HG02588 (cell line): ENCODE results near the gene SPRR4.

Source experiments
- ATAC-seq: cut with Tn5 transposase; IDR thresholded peaks from one replicate; pipeline ENCODE4 v1.9.1; 2021; ENCODE audit warnings: mild to moderate bottlenecking, moderate library complexity; ENCODE audit not compliant: unreplicated experiment

Gene SPRR4

GRCh38 chr1:152964536-152964935, 5.9 kb upstream of the SPRR4 start:
- ATAC-seq: no peak

- ATAC-seq: no peak
Observed at GRCh38 chr1:152965853-152966252, 4.6 kb upstream of the SPRR4 start.

DNA sequence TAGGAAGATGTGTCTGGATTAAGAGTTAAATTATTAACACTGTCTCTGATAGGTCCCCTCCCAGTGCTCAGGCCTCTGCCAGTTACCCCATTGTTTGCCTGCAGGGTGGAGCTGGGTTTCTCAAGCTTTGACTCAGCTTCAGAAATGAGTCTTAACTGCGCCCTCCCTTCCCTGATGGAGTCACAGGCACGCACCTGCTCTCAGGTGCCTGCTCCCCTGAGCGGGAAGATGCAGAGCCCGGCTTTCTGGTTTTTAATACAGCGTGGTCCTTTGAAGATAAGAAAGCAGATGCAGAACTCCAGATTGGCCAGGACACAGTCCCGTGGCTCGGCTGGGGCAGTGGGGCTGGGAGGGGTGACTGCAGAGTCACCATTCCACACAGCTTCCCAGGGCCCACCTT, 3.2 kb upstream of the SPRR4 start:
- no peak for ATAC-seq

DNA sequence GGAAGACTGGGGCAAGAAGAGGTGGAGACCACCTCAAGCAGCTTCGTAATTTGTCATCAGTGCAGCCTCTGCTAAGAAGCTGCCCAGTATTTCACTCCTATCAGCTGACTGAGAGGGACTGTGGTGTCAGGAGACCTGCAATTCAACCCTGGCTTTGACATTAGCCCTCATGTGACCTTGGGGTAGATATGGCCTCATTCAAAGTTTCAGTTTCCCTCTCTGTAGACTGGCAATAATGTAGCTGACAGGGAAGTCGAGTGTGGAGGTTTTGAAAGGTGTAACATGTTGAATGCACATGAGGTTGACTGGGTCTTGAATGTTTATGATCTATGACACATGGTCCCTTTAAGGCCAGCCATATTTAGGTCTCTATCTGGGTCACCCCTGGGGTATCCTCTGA, 2.2 kb upstream of the SPRR4 start:
- ATAC-seq: peak; percentile 82

GRCh38 chr1:152969036-152969435, 1.4 kb upstream of the SPRR4 start:
- ATAC-seq: no peak

DNA sequence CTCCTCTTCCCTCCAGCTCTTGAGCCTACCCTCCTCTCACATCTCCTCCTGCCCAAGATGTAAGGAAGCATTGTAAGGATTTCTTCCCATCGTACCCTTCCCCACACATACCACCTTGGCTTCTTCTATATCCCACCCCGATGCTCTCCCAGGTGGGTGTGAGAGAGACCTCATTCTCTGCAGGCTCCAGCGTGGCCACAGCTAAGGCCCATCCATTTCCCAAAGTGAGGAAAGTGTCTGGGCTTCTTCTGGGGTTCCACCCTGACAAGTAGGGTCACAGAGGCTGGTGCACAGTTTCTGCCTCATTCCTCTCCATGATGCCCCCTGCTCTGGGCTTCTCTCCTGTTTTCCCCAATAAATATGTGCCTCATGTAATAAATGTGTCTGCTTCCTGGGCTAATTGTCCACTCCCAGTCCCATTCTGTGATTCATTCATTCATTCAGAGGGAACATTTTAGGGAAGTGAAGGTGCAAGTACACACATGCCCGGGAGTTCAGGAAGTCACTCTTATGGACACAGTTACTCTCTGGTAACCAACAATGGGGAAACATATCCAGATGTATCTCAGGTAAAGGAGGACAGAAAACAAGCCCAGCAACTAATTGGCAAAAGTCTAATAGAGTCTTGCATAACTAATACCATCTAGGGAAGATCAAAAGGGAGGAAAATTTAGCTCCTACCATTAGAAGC, 1.9 kb downstream of the SPRR4 start:
- no peak for ATAC-seq

GRCh38 chr1:152976688-152977087, 6.2 kb downstream of the SPRR4 start:
- no peak for ATAC-seq

DNA sequence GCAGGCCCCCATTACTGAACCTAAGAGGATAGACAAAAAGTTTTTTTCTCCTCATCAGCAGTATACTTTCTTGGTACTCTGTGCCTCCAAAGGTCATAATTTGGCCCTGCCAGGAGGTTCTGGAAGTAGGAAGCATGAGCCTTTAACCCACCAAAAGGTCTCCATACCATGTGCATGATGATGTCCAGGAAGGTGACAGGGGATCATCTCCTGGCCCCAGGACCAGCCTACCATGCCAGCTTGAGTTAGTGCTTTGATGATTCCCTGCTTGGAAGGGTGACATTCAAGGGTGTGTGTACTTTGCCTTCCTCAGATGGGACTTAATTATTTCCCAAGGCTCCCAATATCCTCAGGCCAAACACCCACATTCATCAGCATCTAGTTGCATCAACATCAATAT, 7.2 kb downstream of the SPRR4 start:
- ATAC-seq: no peak

GRCh38 chr1:152980676-152981075, 10.2 kb downstream of the SPRR4 start:
- ATAC-seq: no peak

GRCh38 chr1:152981146-152981871, 10.9 kb downstream of the SPRR4 start:
- no peak for ATAC-seq

GRCh38 chr1:152982076-152982475, 11.6 kb downstream of the SPRR4 start:
- ATAC-seq: no peak

- no peak for ATAC-seq
Observed at GRCh38 chr1:152983234-152983633, 12.8 kb downstream of the SPRR4 start.

DNA sequence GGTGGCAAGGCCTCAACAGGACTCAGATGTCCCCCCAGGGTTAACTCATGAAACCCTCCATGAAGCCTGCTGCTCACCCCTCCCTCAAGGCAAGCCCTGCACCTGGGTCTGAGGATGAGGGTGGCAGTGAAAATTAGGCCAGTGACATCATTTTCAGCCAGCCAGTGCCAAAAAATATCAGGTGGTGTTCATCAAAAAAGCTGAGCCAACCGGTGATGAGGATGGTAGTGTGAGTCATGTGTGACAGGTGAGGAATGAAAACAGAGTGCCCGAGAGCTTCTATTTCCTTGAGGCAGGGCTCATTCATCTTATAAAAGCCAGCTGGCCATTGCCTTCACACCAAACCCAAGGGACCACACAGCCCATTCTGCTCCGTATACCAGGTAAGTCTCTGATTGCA, 13.3 kb downstream of the SPRR4 start, which contains the start of gene SPRR1A:
Gene SPRR1A (plus strand): TSS at position 339 of the 400 bp plus-strand sequence. CDS start 1,150 bp downstream, outside the sequence.
- ATAC-seq: no peak

- no peak for ATAC-seq
Observed at GRCh38 chr1:152986578-152986977, 16.1 kb downstream of the SPRR4 start.

GRCh38 chr1:152993186-152993585, 22.7 kb downstream of the SPRR4 start:
- ATAC-seq: no peak

DNA sequence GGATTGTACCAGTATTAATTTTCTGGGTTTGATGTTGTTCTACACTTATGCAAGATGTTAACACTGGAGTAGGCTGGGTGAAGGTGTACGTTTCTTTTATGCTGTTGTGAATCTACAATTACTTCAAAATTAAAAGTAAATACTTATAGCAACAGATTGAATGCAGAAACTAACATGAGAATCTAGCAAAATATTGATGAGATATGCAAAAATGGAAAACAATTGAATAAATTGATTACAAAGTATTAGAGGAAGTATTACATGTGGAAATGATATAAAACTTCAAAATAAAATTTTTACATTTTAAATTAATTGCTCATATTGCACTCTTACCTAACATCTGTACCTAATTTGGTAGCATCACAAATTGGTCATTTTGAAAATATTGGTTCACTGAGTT, 25.4 kb downstream of the SPRR4 start:
- ATAC-seq: no peak

- ATAC-seq: no peak
Observed at GRCh38 chr1:152996633-152997400, 26.4 kb downstream of the SPRR4 start.

DNA sequence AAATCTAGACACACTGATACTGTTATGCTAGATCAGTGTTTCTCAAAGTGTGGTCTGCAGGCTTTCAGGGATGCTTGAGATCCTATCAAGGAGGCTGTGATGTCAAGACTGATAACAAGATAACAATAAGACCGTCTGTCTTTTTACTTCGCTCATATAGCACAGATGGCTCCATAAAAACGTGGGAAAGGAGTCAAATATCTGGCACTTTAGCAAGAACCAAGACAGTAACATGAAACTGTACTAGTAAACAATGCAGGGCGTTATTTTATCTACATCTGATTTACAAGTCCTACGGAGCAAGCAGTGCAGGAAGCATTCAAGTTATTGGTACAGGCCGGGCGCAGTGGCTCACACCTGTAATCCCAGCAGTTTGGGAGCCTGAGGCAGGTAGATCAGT, 27.5 kb downstream of the SPRR4 start:
- ATAC-seq: no peak

DNA sequence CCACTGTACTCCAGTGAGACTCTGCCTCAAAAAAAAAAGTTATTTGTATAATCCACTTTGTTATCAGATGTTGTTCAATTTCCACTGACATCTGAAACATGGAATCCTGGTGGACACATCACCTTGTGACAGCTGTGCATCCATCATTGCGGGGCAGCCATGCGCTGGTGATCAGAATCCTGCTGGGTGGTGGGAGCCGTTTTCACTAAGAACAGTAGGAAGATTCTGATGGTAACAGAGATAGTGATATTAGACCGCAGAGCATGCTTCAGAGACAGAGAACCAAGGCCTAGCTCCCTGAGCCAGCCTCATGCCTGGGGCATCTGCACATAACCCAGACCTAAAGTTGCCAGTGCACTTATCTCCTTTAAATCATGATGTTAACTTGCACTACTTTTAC, 28.0 kb downstream of the SPRR4 start:
- no peak for ATAC-seq

- ATAC-seq: no peak
Observed at GRCh38 chr1:152999818-153000217, 29.4 kb downstream of the SPRR4 start.

GRCh38 chr1:153000294-153000693, 29.8 kb downstream of the SPRR4 start:
- no peak for ATAC-seq

GRCh38 chr1:153001382-153001781, 30.9 kb downstream of the SPRR4 start, which contains the start of gene SPRR3:
Gene SPRR3 (plus strand): TSS chr1:153001749. CDS start chr1:153003021, 1,272 bp downstream.
- ATAC-seq: no peak
